ENCODE results near the gene OTOGL. TPM values are rescaled to one million over a fixed set of nuclear protein-coding genes. Genes with fewer than 3 reads are reported as not detected.

Gene OTOGL
- total RNA-seq, 1 donor from 2014 or later = 0.12 TPM

- Mint-ChIP-seq H3K36me3 (ENCODE audit: low read depth) (no peaks in the 10 kb centered on the region), H3K9me3 (no peaks in the 10 kb centered on the region), H3K4me3 (no peak overlapping the region), H3K4me1 (no peaks in the 10 kb centered on the region), H3K27me3 (ENCODE audit: low read depth) (no peaks in the 10 kb centered on the region), H3K27ac (ENCODE audit: unreplicated experiment) (no peak overlapping the region)
- DNase-seq (ENCODE audit: low read depth, low spot score) = no peak
- TF ChIP-seq CTCF (conservative IDR thresholded peaks at IDR 0.05) = no peak
These were observed 216.9 kb downstream of the OTOGL start for GRCh38 chr12:80316222-80316621.

GRCh38 chr12:80317307-80317706 lies 218.0 kb downstream of the OTOGL start:
- H3K4me1 Mint-ChIP-seq = no peaks in the 10 kb centered on the region
- no peaks in the 10 kb centered on the region for H3K27me3 Mint-ChIP-seq (ENCODE audit: low read depth)
- no peak overlapping the region for H3K4me3 Mint-ChIP-seq
- H3K27ac Mint-ChIP-seq (ENCODE audit: unreplicated experiment) = no peak overlapping the region
- DNase-seq (ENCODE audit: low read depth, low spot score) = no peak
- no peaks in the 10 kb centered on the region for H3K9me3 Mint-ChIP-seq
- H3K36me3 Mint-ChIP-seq (ENCODE audit: low read depth) = no peaks in the 10 kb centered on the region
- TF ChIP-seq CTCF (conservative IDR thresholded peaks at IDR 0.05) = no peak

- no peak for TF ChIP-seq CTCF (conservative IDR thresholded peaks at IDR 0.05)
- H3K9me3 Mint-ChIP-seq = no peaks in the 10 kb centered on the region
- no peaks in the 10 kb centered on the region for H3K4me1 Mint-ChIP-seq
- no peak for DNase-seq (ENCODE audit: low read depth, low spot score)
- H3K4me3 Mint-ChIP-seq = no peak overlapping the region
- H3K27me3 Mint-ChIP-seq (ENCODE audit: low read depth) = no peaks in the 10 kb centered on the region
- no peak overlapping the region for H3K27ac Mint-ChIP-seq (ENCODE audit: unreplicated experiment)
- H3K36me3 Mint-ChIP-seq (ENCODE audit: low read depth) = no peaks in the 10 kb centered on the region
These were observed 218.6 kb downstream of the OTOGL start for GRCh38 chr12:80317899-80318298.

- no peaks in the 10 kb centered on the region for H3K4me1 Mint-ChIP-seq
- H3K36me3 Mint-ChIP-seq (ENCODE audit: low read depth) = no peaks in the 10 kb centered on the region
- no peak overlapping the region for H3K4me3 Mint-ChIP-seq
- DNase-seq (ENCODE audit: low read depth, low spot score) = no peak
- H3K9me3 Mint-ChIP-seq = no peaks in the 10 kb centered on the region
- H3K27ac Mint-ChIP-seq (ENCODE audit: unreplicated experiment) = no peak overlapping the region
- no peak for TF ChIP-seq CTCF (conservative IDR thresholded peaks at IDR 0.05)
- H3K27me3 Mint-ChIP-seq (ENCODE audit: low read depth) = no peaks in the 10 kb centered on the region
These were observed 220.9 kb downstream of the OTOGL start for GRCh38 chr12:80320121-80320678.

GRCh38 chr12:80321653-80322052 lies 222.3 kb downstream of the OTOGL start:
- TF ChIP-seq CTCF (conservative IDR thresholded peaks at IDR 0.05) = no peak
- no peak for DNase-seq (ENCODE audit: low read depth, low spot score)
- no peak overlapping the region for H3K4me3 Mint-ChIP-seq
- H3K4me1 Mint-ChIP-seq = no peaks in the 10 kb centered on the region
- H3K27me3 Mint-ChIP-seq (ENCODE audit: low read depth) = no peaks in the 10 kb centered on the region
- H3K27ac Mint-ChIP-seq (ENCODE audit: unreplicated experiment) = no peak overlapping the region
- no peaks in the 10 kb centered on the region for H3K9me3 Mint-ChIP-seq
- H3K36me3 Mint-ChIP-seq (ENCODE audit: low read depth) = no peaks in the 10 kb centered on the region
